GM19328 (cell line): ENCODE data around the gene TMEM203.

Experiments
- ATAC-seq: cut with Tn5 transposase; IDR thresholded peaks from one replicate; pipeline ENCODE4 v1.9.1; 2021; ENCODE audit warnings: mild to moderate bottlenecking, moderate library complexity; ENCODE audit not compliant: unreplicated experiment

TMEM203 gene

GRCh38 chr9:137182836-137183235, 22.6 kb downstream of the TMEM203 start:
- no peak for ATAC-seq

GRCh38 chr9:137181680-137182079, 23.8 kb downstream of the TMEM203 start:
- ATAC-seq, result no peak

- ATAC-seq, result no peak
Observed at GRCh38 chr9:137180491-137180890, 25.0 kb downstream of the TMEM203 start.

- ATAC-seq, result no peak
Observed at GRCh38 chr9:137179761-137180160, 25.7 kb downstream of the TMEM203 start.

GRCh38 chr9:137178939-137179630, 26.4 kb downstream of the TMEM203 start:
- ATAC-seq, result no peak

- no peak for ATAC-seq
Observed at GRCh38 chr9:137178201-137178938, 27.1 kb downstream of the TMEM203 start.

GRCh38 chr9:137176302-137177182, 28.9 kb downstream of the TMEM203 start:
- no peak for ATAC-seq

GRCh38 chr9:137175345-137175961, 30.0 kb downstream of the TMEM203 start:
- no peak for ATAC-seq

- ATAC-seq, result no peak
Observed at GRCh38 chr9:137174722-137175293, 30.6 kb downstream of the TMEM203 start.

- no peak for ATAC-seq
Observed at GRCh38 chr9:137173796-137174664, 31.4 kb downstream of the TMEM203 start.

- no peak for ATAC-seq
Observed at GRCh38 chr9:137172901-137173795, 32.3 kb downstream of the TMEM203 start.

GRCh38 chr9:137171149-137171900, 34.1 kb downstream of the TMEM203 start:
- ATAC-seq, result no peak

GRCh38 chr9:137170486-137171148, 34.8 kb downstream of the TMEM203 start:
- no peak for ATAC-seq

GRCh38 chr9:137169896-137170358, 35.5 kb downstream of the TMEM203 start, which contains the start of gene LRRC26:
Gene LRRC26 (minus strand): TSS chr9:137170051. CDS start chr9:137169943, 108 bp downstream.
- ATAC-seq, result no peak

- no peak for ATAC-seq
Observed at GRCh38 chr9:137168904-137169856, 36.3 kb downstream of the TMEM203 start.

GRCh38 chr9:137168573-137168903, 36.9 kb downstream of the TMEM203 start:
- ATAC-seq, result no peak
